ENCODE data around the gene ADSS2. TPM values are rescaled to one million over a fixed set of nuclear protein-coding genes. Genes with fewer than 3 reads are reported as not detected.

ADSS2 gene
- total and polyA plus RNA-seq, 7 donors: 23.8 to 42.0 (median 30.0) TPM

DNA sequence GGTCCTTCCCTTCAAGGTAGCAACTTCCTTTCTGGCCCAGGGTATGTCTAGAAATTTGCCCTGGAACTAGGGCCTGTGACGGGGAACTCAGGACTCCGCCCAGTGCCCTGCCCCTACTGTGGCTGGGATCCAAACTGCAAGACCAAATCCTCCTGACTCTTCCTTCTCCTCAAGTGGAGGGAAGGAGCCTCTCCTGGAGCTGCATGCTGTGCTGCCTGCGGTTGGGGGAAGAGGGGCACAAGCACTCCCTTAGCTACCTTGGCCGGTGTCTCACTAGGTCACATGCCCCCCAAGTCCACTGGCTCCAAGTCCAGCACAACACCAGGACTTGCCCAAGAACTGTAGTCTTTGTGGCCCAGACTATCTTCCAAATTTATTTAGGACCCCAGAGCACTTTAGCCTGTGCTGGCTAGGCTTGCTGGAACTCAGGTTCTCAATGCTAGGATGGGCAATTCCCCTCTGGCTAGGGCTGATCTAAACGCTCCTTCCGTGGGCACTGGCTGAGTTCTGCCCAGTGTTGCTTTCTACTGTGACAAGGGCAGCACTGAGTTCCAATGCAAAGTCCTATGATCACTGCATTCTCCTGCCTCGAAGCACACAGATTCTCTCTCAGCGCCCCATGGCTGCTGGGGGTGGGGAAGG is 12.2 kb downstream of the ADSS2 start:
- Histone ChIP-seq H3K4me1 (peaks cover 0 to 34% (median 21%) of the 10 kb centered on the region in 4 donors), H3K27me3 (no peaks in the 10 kb centered on the region), H3K36me3 (peaks cover 0 to 16% (median 0%) of the 10 kb centered on the region in 4 donors), H3K27ac (no peak overlapping the region), H3K9me3 (no peaks in the 10 kb centered on the region), H3K4me3 (no peak overlapping the region)
- intact Hi-C loops (cut with DNase I): no loop called here
- DNase-seq: no peak
- 55 to 73% methylated on average over 8 of the region's 8 CpGs for WGBS, 2 donors
- TF ChIP-seq, protein P1, sequence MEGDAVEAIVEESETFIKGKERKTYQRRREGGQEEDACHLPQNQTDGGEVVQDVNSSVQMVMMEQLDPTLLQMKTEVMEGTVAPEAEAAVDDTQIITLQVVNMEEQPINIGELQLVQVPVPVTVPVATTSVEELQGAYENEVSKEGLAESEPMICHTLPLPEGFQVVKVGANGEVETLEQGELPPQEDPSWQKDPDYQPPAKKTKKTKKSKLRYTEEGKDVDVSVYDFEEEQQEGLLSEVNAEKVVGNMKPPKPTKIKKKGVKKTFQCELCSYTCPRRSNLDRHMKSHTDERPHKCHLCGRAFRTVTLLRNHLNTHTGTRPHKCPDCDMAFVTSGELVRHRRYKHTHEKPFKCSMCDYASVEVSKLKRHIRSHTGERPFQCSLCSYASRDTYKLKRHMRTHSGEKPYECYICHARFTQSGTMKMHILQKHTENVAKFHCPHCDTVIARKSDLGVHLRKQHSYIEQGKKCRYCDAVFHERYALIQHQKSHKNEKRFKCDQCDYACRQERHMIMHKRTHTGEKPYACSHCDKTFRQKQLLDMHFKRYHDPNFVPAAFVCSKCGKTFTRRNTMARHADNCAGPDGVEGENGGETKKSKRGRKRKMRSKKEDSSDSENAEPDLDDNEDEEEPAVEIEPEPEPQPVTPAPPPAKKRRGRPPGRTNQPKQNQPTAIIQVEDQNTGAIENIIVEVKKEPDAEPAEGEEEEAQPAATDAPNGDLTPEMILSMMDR (IDR thresholded peaks at IDR 0.05): no peak
- TF ChIP-seq EP300 (IDR thresholded peaks at IDR 0.05) (no peak), POLR2A (IDR thresholded peaks at IDR 0.05) (no peak), POLR2AphosphoS5 (IDR thresholded peaks at IDR 0.05) (no peak)

DNA sequence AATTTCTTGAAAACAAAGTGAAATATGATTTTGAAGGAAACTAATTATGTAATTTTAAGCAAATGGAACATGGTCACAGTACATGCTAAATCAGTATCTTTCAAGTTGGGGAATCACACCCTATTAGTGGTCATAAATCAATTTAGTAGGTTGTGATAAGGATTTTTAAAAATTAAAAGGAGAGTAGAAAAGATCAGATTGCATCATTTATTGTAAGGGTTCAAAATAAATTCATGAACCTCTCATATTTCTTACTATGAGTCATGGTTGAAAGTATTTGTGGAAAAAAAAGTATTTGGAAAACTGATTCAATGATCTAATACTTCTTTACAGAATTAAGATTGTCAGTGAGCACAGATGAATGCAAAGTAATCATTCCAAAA is 14.6 kb downstream of the ADSS2 start:
- Histone ChIP-seq H3K27me3 (no peaks in the 10 kb centered on the region), H3K36me3 (peaks cover 0 to 34% (median 0%) of the 10 kb centered on the region in 4 donors), H3K27ac (no peak overlapping the region), H3K4me1 (peaks cover 0 to 22% (median 9%) of the 10 kb centered on the region in 4 donors), H3K9me3 (no peaks in the 10 kb centered on the region), H3K4me3 (no peak overlapping the region)
- DNase-seq: no peak
- TF ChIP-seq POLR2AphosphoS5 (IDR thresholded peaks at IDR 0.05) (no peak), POLR2A (IDR thresholded peaks at IDR 0.05) (no peak), EP300 (IDR thresholded peaks at IDR 0.05) (no peak)
- TF ChIP-seq, protein P1 (IDR thresholded peaks at IDR 0.05): no peak
- intact Hi-C loops (cut with DNase I): no loop called here

DNA sequence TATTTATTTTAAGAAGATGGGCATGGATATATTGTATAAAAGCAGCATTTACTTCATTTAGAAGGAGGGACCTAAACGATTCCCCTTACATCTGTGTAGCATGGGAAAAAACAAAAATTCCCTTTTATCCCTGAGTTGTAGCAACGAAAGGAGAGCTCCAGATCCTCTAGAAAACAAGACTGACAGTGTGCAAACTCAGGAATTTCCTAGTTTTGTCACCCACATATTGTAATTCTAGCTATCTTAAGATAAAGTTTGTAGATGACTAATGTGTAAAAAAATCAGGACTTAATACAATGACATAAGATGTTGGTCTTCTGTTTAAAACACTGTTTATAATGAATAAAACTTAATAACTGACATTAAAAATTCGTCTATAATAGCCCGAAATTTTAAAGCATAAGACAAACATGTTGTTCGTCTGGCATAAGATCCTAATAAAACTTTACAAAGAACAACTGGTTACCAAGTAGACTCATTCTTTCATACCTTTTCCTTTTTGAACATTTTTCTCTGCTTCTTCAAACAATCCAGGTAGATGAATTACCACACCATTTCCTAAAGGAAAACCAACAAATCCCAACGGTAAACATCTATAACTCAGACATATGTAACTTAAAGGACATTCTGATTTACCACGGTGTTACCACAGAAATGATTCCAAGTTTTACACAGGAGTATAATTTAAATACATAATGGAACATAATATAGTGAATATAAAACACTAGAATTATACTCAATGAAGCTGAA is 15.2 kb downstream of the ADSS2 start:
- Histone ChIP-seq H3K36me3 (peaks cover 0 to 40% (median 0%) of the 10 kb centered on the region in 4 donors), H3K9me3 (no peaks in the 10 kb centered on the region), H3K4me3 (no peak overlapping the region), H3K27ac (no peak overlapping the region), H3K27me3 (no peaks in the 10 kb centered on the region), H3K4me1 (peaks cover 0 to 21% (median 8%) of the 10 kb centered on the region in 4 donors)
- intact Hi-C loops (cut with DNase I): no loop called here
- DNase-seq: no peak
- no peak for TF ChIP-seq EP300 (IDR thresholded peaks at IDR 0.05)
- no peak for TF ChIP-seq POLR2AphosphoS5 (IDR thresholded peaks at IDR 0.05)
- TF ChIP-seq, protein P1 (IDR thresholded peaks at IDR 0.05): no peak
- TF ChIP-seq POLR2A (IDR thresholded peaks at IDR 0.05): no peak
- 63 to 82% methylated on average over 7 of the region's 7 CpGs for WGBS, 2 donors

DNA sequence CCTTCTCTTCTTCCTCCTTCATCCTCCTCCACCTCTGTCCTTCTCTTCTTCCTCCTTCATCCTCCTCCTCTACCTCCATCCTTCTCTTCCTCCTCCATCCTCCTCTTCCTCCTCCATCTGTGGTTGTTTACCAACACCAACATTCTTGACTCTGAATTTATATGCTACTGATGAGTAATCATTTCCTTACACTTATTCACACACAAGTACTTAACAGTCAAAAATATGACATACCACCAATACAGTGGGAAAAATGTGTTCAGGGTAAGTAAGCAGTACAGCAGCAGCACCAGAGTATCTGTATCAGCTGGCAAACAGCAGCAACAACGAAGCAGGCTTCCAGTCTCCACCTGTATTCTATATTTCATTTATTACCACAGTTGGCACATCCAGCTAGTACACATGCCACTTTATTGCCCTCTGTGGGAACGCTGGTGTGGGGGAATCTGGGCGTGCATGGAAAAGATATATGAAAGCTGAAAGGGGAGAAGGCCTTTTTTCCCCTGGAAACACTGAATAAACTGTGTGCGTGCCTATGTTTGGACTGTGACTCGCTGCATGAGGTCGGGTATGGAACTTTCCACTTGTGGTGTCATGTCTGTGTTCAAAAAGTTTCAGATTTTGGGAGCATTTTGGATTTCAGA is 16.0 kb downstream of the ADSS2 start:
- DNase-seq: no peak
- Histone ChIP-seq H3K36me3 (peaks cover 0 to 44% (median 0%) of the 10 kb centered on the region in 4 donors), H3K4me3 (no peak overlapping the region), H3K27ac (no peak overlapping the region), H3K27me3 (no peaks in the 10 kb centered on the region), H3K9me3 (no peaks in the 10 kb centered on the region), H3K4me1 (peaks cover 0 to 21% (median 8%) of the 10 kb centered on the region in 4 donors)
- 22 to 61% methylated on average over 6 of the region's 6 CpGs for WGBS, 2 donors
- no peak for TF ChIP-seq POLR2AphosphoS5 (IDR thresholded peaks at IDR 0.05)
- TF ChIP-seq, protein P1 (IDR thresholded peaks at IDR 0.05): no peak
- no peak for TF ChIP-seq EP300 (IDR thresholded peaks at IDR 0.05)
- TF ChIP-seq POLR2A (IDR thresholded peaks at IDR 0.05): no peak
- intact Hi-C loops (cut with DNase I): no loop called here
